GM18861 (cell line): Measurements from ENCODE around the gene SKI.
"Not testable (repeated sequence)": the region's sequence is repeated elsewhere in the genome, so short reads cannot be mapped to it uniquely, and the experiment has no call there.

Source experiments
- ATAC-seq: cut with Tn5 transposase; IDR thresholded peaks from one replicate; pipeline ENCODE4 v1.9.1; 2021; ENCODE audit not compliant: unreplicated experiment

SKI gene

GRCh38 chr1:2242814-2243725, 15.0 kb downstream of the SKI start:
- no peak for ATAC-seq

GRCh38 chr1:2247045-2247394, 18.9 kb downstream of the SKI start:
- not testable (repeated sequence) for ATAC-seq

- ATAC-seq = no peak
These were observed 19.6 kb downstream of the SKI start for GRCh38 chr1:2247760-2248126.

- ATAC-seq = no peak
These were observed 20.2 kb downstream of the SKI start for GRCh38 chr1:2248127-2248826.

- ATAC-seq = no peak
These were observed 20.9 kb downstream of the SKI start for GRCh38 chr1:2248854-2249558.

GRCh38 chr1:2249559-2249906, 21.4 kb downstream of the SKI start:
- no peak for ATAC-seq

GRCh38 chr1:2250721-2251281, 22.7 kb downstream of the SKI start:
- ATAC-seq = no peak

GRCh38 chr1:2251363-2251762, 23.2 kb downstream of the SKI start:
- no peak for ATAC-seq

GRCh38 chr1:2251786-2252185, 23.7 kb downstream of the SKI start:
- ATAC-seq = no peak

- no peak for ATAC-seq
These were observed 24.3 kb downstream of the SKI start for GRCh38 chr1:2252423-2252822.

GRCh38 chr1:2253036-2253796, 25.1 kb downstream of the SKI start:
- ATAC-seq = no peak

- ATAC-seq = no peak
These were observed 25.8 kb downstream of the SKI start for GRCh38 chr1:2253797-2254480.

- no peak for ATAC-seq
These were observed 26.9 kb downstream of the SKI start for GRCh38 chr1:2255047-2255419.

- ATAC-seq = peak; percentile 50
These were observed 27.6 kb downstream of the SKI start for GRCh38 chr1:2255420-2256369.

- ATAC-seq = no peak
These were observed 28.5 kb downstream of the SKI start for GRCh38 chr1:2256435-2257244.

- ATAC-seq = no peak
These were observed 29.1 kb downstream of the SKI start for GRCh38 chr1:2257245-2257627.

- no peak for ATAC-seq
These were observed 30.1 kb downstream of the SKI start for GRCh38 chr1:2258122-2258681.

- no peak for ATAC-seq
These were observed 30.9 kb downstream of the SKI start for GRCh38 chr1:2258996-2259395.
